Measurements from ENCODE around the gene SYP. TPM values are rescaled to one million over a fixed set of nuclear protein-coding genes. Genes with fewer than 3 reads are reported as not detected.

The SYP gene
- total and polyA plus RNA-seq, 10 of the 15 experiments (the other 5 are each of a cell fraction or from before 2014, with no cell fraction given) = 0.34 to 1.7 (median 0.74) TPM

GRCh38 chrX:49249071-49249470 is 49.1 kb upstream of the SYP start (continued):
- TF ChIP-seq TCF7 (IDR thresholded peaks at IDR 0.05; ENCODE audit: borderline replicate concordance) = no peak

GRCh38 chrX:49247916-49248811 is 48.2 kb upstream of the SYP start:
- Histone ChIP-seq H3K9me3 (replicated peaks; ENCODE audit: control insufficient read depth, insufficient read depth, low read length) (no peaks in the 10 kb centered on the region), H3K36me3 (ENCODE audit: control insufficient read depth in 2 of 2, insufficient read depth in 2 of 2, low read length in 1 of 2) (peaks cover 0 to 2% of the 10 kb centered on the region in 2 experiments; a peak in 2 of 4 replicates), H3K27me3 (replicated peaks in 1 of 2; ENCODE audit: control insufficient read depth in 2 of 2, insufficient read depth in 2 of 2, low read length in 1 of 2) (no peaks in the 10 kb centered on the region), H3K79me2 (ENCODE audit: control insufficient read depth, insufficient read depth, low read length) (no peaks in the 10 kb centered on the region), H3K9ac (ENCODE audit: control insufficient read depth, insufficient read depth, low read length) (no peak overlapping the region), H2AFZ (ENCODE audit: control insufficient read depth, low read depth, low read length) (no peak overlapping the region), H3K4me3 (no peak overlapping the region), H3K4me1 (ENCODE audit: control insufficient read depth, insufficient read depth, low read length) (no peaks in the 10 kb centered on the region), H3K4me2 (ENCODE audit: control insufficient read depth, insufficient read depth) (no peak overlapping the region), H3K27ac (ENCODE audit: control insufficient read depth, insufficient read depth) (no peak overlapping the region), H4K20me1 (ENCODE audit: control insufficient read depth, insufficient read depth) (no peaks in the 10 kb centered on the region)
- POLR2A ChIA-PET = interaction anchor here (0.6 kb wide), 1 partner anchor 15 kb away, joined by 5 read pairs; no protein-coding TSS in a partner anchor
- intact Hi-C loops (cut with micrococcal nuclease; ENCODE audit: unreplicated experiment) (no loop called here), in situ Hi-C loops (cut with MboI) (no loop called here)
- no peak for FAIRE-seq
- TF ChIP-seq ZNF687 (IDR thresholded peaks at IDR 0.05) (no peak), SUPT20H (IDR thresholded peaks at IDR 0.05; ENCODE audit: borderline replicate concordance, control insufficient read depth, low read depth, low read length) (no peak), BCL3 (IDR thresholded peaks at IDR 0.05; ENCODE audit: borderline replicate concordance, insufficient read depth, low read depth, low read length, poor library complexity, severe bottlenecking) (no peak), ESRRA (IDR thresholded peaks at IDR 0.05; ENCODE audit: low read length) (no peak), CBFB (IDR thresholded peaks at IDR 0.05; ENCODE audit: low read depth) (no peak), NRF1 (conservative IDR thresholded peaks at IDR 0.05; ENCODE audit: low read depth, low read length) (no peak), STAT3 (IDR thresholded peaks at IDR 0.05; ENCODE audit: low read depth, low read length) (no peak), TCF12 (IDR thresholded peaks at IDR 0.05; ENCODE audit: low read depth, low read length) (no peak)
- TF ChIP-seq, protein P1, sequence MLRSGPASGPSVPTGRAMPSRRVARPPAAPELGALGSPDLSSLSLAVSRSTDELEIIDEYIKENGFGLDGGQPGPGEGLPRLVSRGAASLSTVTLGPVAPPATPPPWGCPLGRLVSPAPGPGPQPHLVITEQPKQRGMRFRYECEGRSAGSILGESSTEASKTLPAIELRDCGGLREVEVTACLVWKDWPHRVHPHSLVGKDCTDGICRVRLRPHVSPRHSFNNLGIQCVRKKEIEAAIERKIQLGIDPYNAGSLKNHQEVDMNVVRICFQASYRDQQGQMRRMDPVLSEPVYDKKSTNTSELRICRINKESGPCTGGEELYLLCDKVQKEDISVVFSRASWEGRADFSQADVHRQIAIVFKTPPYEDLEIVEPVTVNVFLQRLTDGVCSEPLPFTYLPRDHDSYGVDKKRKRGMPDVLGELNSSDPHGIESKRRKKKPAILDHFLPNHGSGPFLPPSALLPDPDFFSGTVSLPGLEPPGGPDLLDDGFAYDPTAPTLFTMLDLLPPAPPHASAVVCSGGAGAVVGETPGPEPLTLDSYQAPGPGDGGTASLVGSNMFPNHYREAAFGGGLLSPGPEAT (IDR thresholded peaks at IDR 0.05; ENCODE audit: low read depth) = no peak
- ATAC-seq = no peak
- 76% methylated on average over 28 of the region's 28 CpGs for WGBS (ENCODE audit: insufficient coverage, insufficient replicate concordance, low lambda C conversion rate, missing lambda C conversion rate)
- DNase-seq (ENCODE audit: low read depth, low spot score) = no peak
- BruUV-seq (replicated peaks) = no TSS peak
- RAD21 ChIA-PET (ENCODE audit: unreplicated experiment) = no interaction called here
- CTCF ChIA-PET = interaction anchor here (0.6 kb wide), 1 partner anchor 13 kb away, joined by 3 read pairs; the partner anchor contains the start of gene CCDC22
- SMC1A ChIA-PET (ENCODE audit: uncharacterized antibody, unreplicated experiment) = no interaction called here

Measured in GM12878 (cell line).